Common myeloid progenitor, CD34-positive (primary cell): ENCODE measurements around the gene ACACB.

Source experiments
- CTCF ChIA-PET: fragments of 350-600 bp; sonication (Branson Sonifier 250); formaldehyde crosslinking; loops from one replicate; lab custom pipeline; 2021; ENCODE audit warnings: antibody characterized with exemption; lab: Charles Lee
- POLR2A ChIA-PET: fragments of 350-600 bp; sonication (Branson Sonifier 250); formaldehyde crosslinking; loops from one replicate; lab custom pipeline; 2021; ENCODE audit warnings: antibody characterized with exemption; lab: Charles Lee
- DNase-seq, 3 donors: peaks; one replicate each; pipeline versions ENCODE4 v3.0.0 to v3.0.0-alpha.2; 2013
- H3K27ac ChIP-seq, 2 experiments: 1 replicate in 1 of 2; 2 replicates in 1 of 2; pipeline ENCODE4 v1.7.0; 2013; ENCODE audit warnings: inconsistent platforms in 2 of 2, low read length in 2 of 2, mild to moderate bottlenecking in 2 of 2, low read depth in 1 of 2, moderate library complexity in 1 of 2; ENCODE audit not compliant: severe bottlenecking in 2 of 2, insufficient read depth in 1 of 2, poor library complexity in 1 of 2
- H3K27me3 ChIP-seq, 5 experiments: replicated peaks in 2 of 5; 1 replicate in 3 of 5; 2 replicates in 2 of 5; pipeline versions ENCODE4 v1.6.1 to v1.7.0; 2013; ENCODE audit warnings: low read length in 4 of 5, mild to moderate bottlenecking in 2 of 5, moderate library complexity in 2 of 5, inconsistent platforms in 1 of 5; ENCODE audit not compliant: insufficient read depth in 5 of 5, control insufficient read depth in 4 of 5
- H3K36me3 ChIP-seq, 4 experiments: 1 replicate in 2 of 4; 2 replicates in 2 of 4; pipeline versions ENCODE4 v1.6.1 to v1.7.0; 2013; ENCODE audit warnings: low read length in 3 of 4, control low read depth in 1 of 4, mild to moderate bottlenecking in 1 of 4; ENCODE audit not compliant: control insufficient read depth in 4 of 4, insufficient read depth in 4 of 4
- H3K4me1 ChIP-seq, 4 experiments: 1 replicate in 3 of 4; 2 replicates in 1 of 4; pipeline versions ENCODE4 v1.6.1 to v1.7.1; 2013; ENCODE audit warnings: low read length in 3 of 4, mild to moderate bottlenecking in 3 of 4, control low read depth in 1 of 4, inconsistent platforms in 1 of 4, moderate library complexity in 1 of 4; ENCODE audit not compliant: control insufficient read depth in 4 of 4, insufficient read depth in 4 of 4; ENCODE audit errors: control extremely low read depth in 1 of 4
- H3K4me3 ChIP-seq, 7 experiments: 1 replicate in 4 of 7; 2 replicates in 3 of 7; pipeline versions ENCODE4 v1.5.1 to v1.7.0; 2013; ENCODE audit warnings: mild to moderate bottlenecking in 7 of 7, low read length in 6 of 7, moderate library complexity in 6 of 7, inconsistent platforms in 2 of 7, low read depth in 2 of 7, control low read depth in 1 of 7; ENCODE audit not compliant: insufficient read depth in 4 of 7, control insufficient read depth in 1 of 7; ENCODE audit errors: extremely low read depth in 1 of 7
- H3K9me3 ChIP-seq, 5 experiments: 1 replicate in 4 of 5; 2 replicates in 1 of 5; pipeline versions ENCODE4 v1.6.1 to v1.7.1; 2013; ENCODE audit warnings: low read length in 4 of 5, mild to moderate bottlenecking in 2 of 5, inconsistent platforms in 1 of 5, low read depth in 1 of 5, moderate library complexity in 1 of 5; ENCODE audit not compliant: control insufficient read depth in 4 of 5, insufficient read depth in 2 of 5; ENCODE audit errors: control extremely low read depth in 1 of 5
- WGBS: methylation state at CpG from one replicate; pipeline ENCODE4 v1.1.5; 2013; ENCODE audit not compliant: insufficient coverage; 5-methylcytosine and 5-hydroxymethylcytosine counted together

Gene ACACB

GRCh38 chr12:109160433-109160832 lies 44.0 kb downstream of the ACACB start:
- H3K27ac ChIP-seq = no peak overlapping the region
- no peaks in the 10 kb centered on the region for H3K9me3 ChIP-seq
- H3K4me3 ChIP-seq = no peak overlapping the region
- WGBS = 98% methylated on average over 7 of the region's 7 CpGs
- ChIA-PET POLR2A (no interaction called here), CTCF (interaction anchor here (1.0 kb wide), 1 partner anchor 44 kb away, joined by 3 read pairs; the partner anchor contains the start of gene ACACB)
- H3K27me3 ChIP-seq = no peaks in the 10 kb centered on the region
- H3K4me1 ChIP-seq = peaks cover 0 to 16% (median 6%) of the 10 kb centered on the region in 4 experiments
- H3K36me3 ChIP-seq = peaks cover 0 to 1% (median 0%) of the 10 kb centered on the region in 4 experiments
- DNase-seq = no peak

GRCh38 chr12:109160873-109161272 lies 44.5 kb downstream of the ACACB start:
- ChIA-PET POLR2A (no interaction called here), CTCF (interaction anchor here (1.0 kb wide), 1 partner anchor 44 kb away, joined by 3 read pairs; the partner anchor contains the start of gene ACACB)
- no peaks in the 10 kb centered on the region for H3K27me3 ChIP-seq
- H3K36me3 ChIP-seq = peaks cover 0 to 1% (median 0%) of the 10 kb centered on the region in 4 experiments
- no peak for DNase-seq
- H3K9me3 ChIP-seq = no peaks in the 10 kb centered on the region
- 95% methylated on average over 3 of the region's 4 CpGs for WGBS
- no peak overlapping the region for H3K27ac ChIP-seq
- H3K4me1 ChIP-seq = peaks cover 0 to 12% (median 3%) of the 10 kb centered on the region in 4 experiments
- H3K4me3 ChIP-seq = no peak overlapping the region

- H3K27me3 ChIP-seq = no peaks in the 10 kb centered on the region
- H3K27ac ChIP-seq = no peak overlapping the region
- peaks cover 0 to 8% (median 0%) of the 10 kb centered on the region in 4 experiments for H3K36me3 ChIP-seq
- H3K4me1 ChIP-seq = peaks cover 0 to 10% (median 3%) of the 10 kb centered on the region in 4 experiments
- no peak for DNase-seq
- H3K4me3 ChIP-seq = no peak overlapping the region
- CTCF ChIA-PET = interaction anchor here (1.1 kb wide), 1 partner anchor 16 kb away, joined by 6 read pairs; no protein-coding TSS in a partner anchor
- no peaks in the 10 kb centered on the region for H3K9me3 ChIP-seq
- WGBS = 94% methylated on average over 5 of the region's 5 CpGs
- POLR2A ChIA-PET = no interaction called here
Measured at GRCh38 chr12:109162551-109162950, 46.2 kb downstream of the ACACB start.

GRCh38 chr12:109163167-109163566 lies 46.8 kb downstream of the ACACB start:
- 88% methylated on average over 4 of the region's 6 CpGs for WGBS
- Histone ChIP-seq H3K4me3 (no peak overlapping the region), H3K27me3 (no peaks in the 10 kb centered on the region), H3K36me3 (peaks cover 0 to 13% (median 0%) of the 10 kb centered on the region in 4 experiments), H3K9me3 (no peaks in the 10 kb centered on the region), H3K4me1 (peaks cover 0 to 4% (median 0%) of the 10 kb centered on the region in 4 experiments), H3K27ac (no peak overlapping the region)
- DNase-seq = no peak
- ChIA-PET POLR2A (no interaction called here), CTCF (interaction anchor here (0.8 to 1.1 kb wide), 2 partner anchors 12 to 16 kb away, joined by 3 to 6 read pairs; no protein-coding TSS in a partner anchor)

- no peak for DNase-seq
- peaks cover 0 to 28% (median 2%) of the 10 kb centered on the region in 4 experiments for H3K36me3 ChIP-seq
- WGBS = 100% methylated on average over 1 of the region's 1 CpG
- POLR2A ChIA-PET = no interaction called here
- H3K9me3 ChIP-seq = no peaks in the 10 kb centered on the region
- no peaks in the 10 kb centered on the region for H3K27me3 ChIP-seq
- CTCF ChIA-PET = no interaction called here
- no peak overlapping the region for H3K4me3 ChIP-seq
- no peak overlapping the region for H3K27ac ChIP-seq
- peaks cover 0 to 3% (median 0%) of the 10 kb centered on the region in 4 experiments for H3K4me1 ChIP-seq
Measured at GRCh38 chr12:109165599-109165998, 49.2 kb downstream of the ACACB start.

GRCh38 chr12:109166371-109166770 lies 50.0 kb downstream of the ACACB start:
- DNase-seq = no peak
- H3K9me3 ChIP-seq = no peaks in the 10 kb centered on the region
- peaks cover 0 to 3% (median 0%) of the 10 kb centered on the region in 4 experiments for H3K4me1 ChIP-seq
- POLR2A ChIA-PET = no interaction called here
- no peak overlapping the region for H3K27ac ChIP-seq
- peaks cover 0 to 28% (median 2%) of the 10 kb centered on the region in 4 experiments for H3K36me3 ChIP-seq
- H3K4me3 ChIP-seq = no peak overlapping the region
- 98% methylated on average over 7 of the region's 9 CpGs for WGBS
- no peaks in the 10 kb centered on the region for H3K27me3 ChIP-seq
- CTCF ChIA-PET = no interaction called here

- H3K27ac ChIP-seq = no peak overlapping the region
- ChIA-PET CTCF (no interaction called here), POLR2A (interaction anchor here (1.0 kb wide), 1 partner anchor 28 kb away, joined by 5 read pairs; no protein-coding TSS in a partner anchor)
- H3K4me3 ChIP-seq = no peak overlapping the region
- peaks cover 0 to 4% (median 0%) of the 10 kb centered on the region in 5 experiments for H3K9me3 ChIP-seq
- DNase-seq = no peak
- WGBS = 96% methylated on average over 15 of the region's 18 CpGs
- peaks cover 0 to 41% (median 6%) of the 10 kb centered on the region in 4 experiments for H3K36me3 ChIP-seq
- peaks cover 0 to 3% (median 0%) of the 10 kb centered on the region in 4 experiments for H3K4me1 ChIP-seq
- H3K27me3 ChIP-seq = no peaks in the 10 kb centered on the region
Measured at GRCh38 chr12:109167781-109168180, 51.4 kb downstream of the ACACB start.
